HCT116 (cell line): ENCODE measurements around the gene DYNC2H1. TPM values are rescaled to one million over a fixed set of nuclear protein-coding genes. Genes with fewer than 3 reads are reported as not detected.

Experiments
- ATAC-seq: fragments of 200-7000 bp; cut with Tn5 transposase; 2 replicates; pipeline ENCODE4 v1.9.1; 2020; ENCODE audit warnings: mild to moderate bottlenecking, moderate library complexity
- BruUV-seq: library from RNA; stranded (reverse); fragments of 400-500 nt; replicated peaks from 2 replicates; lab custom pipeline; 2021; lab: Mats Ljungman, UMichigan
- CTCF ChIA-PET: fragments of 300-600 bp; sonication (Branson Sonifier 250); formaldehyde crosslinking; loops from one replicate; lab custom pipeline; 2021; ENCODE audit warnings: antibody characterized with exemption; lab: Charles Lee
- POLR2A ChIA-PET: fragments of 300-600, 350-600 bp; sonication (Branson Sonifier 250); formaldehyde crosslinking; loops from one replicate; lab custom pipeline; 2021; ENCODE audit warnings: antibody characterized with exemption; lab: Charles Lee
- RAD21 ChIA-PET, 2 experiments: fragments of 300-600 bp; sonication (Branson Sonifier 250); formaldehyde crosslinking; loops; one replicate each; lab custom pipeline; 2023; ENCODE audit warnings: low total read pairs in 2 of 2; ENCODE audit not compliant: uncharacterized antibody in 2 of 2, unreplicated experiment in 2 of 2, low non-redundant PET in 1 of 2; lab: Charles Lee
- DNase-seq: peaks from one replicate; pipeline ENCODE4 v3.0.0-alpha.2; 2010; ENCODE audit warnings: low read depth, low spot score
- H2AFZ ChIP-seq: fragments of 200-600 bp; shearing (Covaris generic), sonication (generic); 2 replicates; pipeline ENCODE4 v1.6.1; 2017; ENCODE audit warnings: low read depth, mixed run types, mixed read lengths, antibody characterized with exemption, low read length; ENCODE audit not compliant: poor library complexity, severe bottlenecking
- H3K27ac ChIP-seq: 2 replicates; pipeline ENCODE4 v1.5.1; 2012; ENCODE audit warnings: low read depth, low read length
- H3K27me3 ChIP-seq: fragments of 200-600 bp; sonication (generic); 2 replicates; pipeline ENCODE4 v1.6.1; 2016; ENCODE audit warnings: mixed run types, low read length, mixed read lengths; ENCODE audit not compliant: insufficient read depth
- H3K36me3 ChIP-seq, 2 experiments: fragments of 200-500 bp in 1 of 2; fragments of 200-600 bp in 1 of 2; sonication (Bioruptor generic) in 1 of 2; sonication (generic) in 1 of 2; 2 replicates each; pipeline versions ENCODE4 v1.5.1 to v1.6.1; 2014 to 2016; ENCODE audit warnings: low read length in 2 of 2, inconsistent platforms in 1 of 2, mixed read lengths in 1 of 2, mixed run types in 1 of 2; ENCODE audit not compliant: insufficient read depth in 2 of 2, control insufficient read depth in 1 of 2
- H3K4me1 ChIP-seq, 2 experiments: fragments of 200-600 bp in 1 of 2; sonication (generic) in 1 of 2; 2 replicates each; pipeline versions ENCODE4 v1.5.1 to v1.6.1; 2012 to 2017; ENCODE audit warnings: low read length in 2 of 2, inconsistent platforms in 1 of 2, mild to moderate bottlenecking in 1 of 2, mixed read lengths in 1 of 2, mixed run types in 1 of 2, moderate library complexity in 1 of 2; ENCODE audit not compliant: insufficient read depth in 2 of 2, control insufficient read depth in 1 of 2
- H3K4me2 ChIP-seq: fragments of 200-600 bp; sonication (generic); 2 replicates; pipeline ENCODE4 v1.6.1; 2017; ENCODE audit warnings: mixed run types, low read length, mixed read lengths
- H3K4me3 ChIP-seq, 2 experiments: fragments of 200-600 bp in 1 of 2; sonication (generic) in 1 of 2; replicated peaks in 1 of 2; 2 replicates each; pipeline ENCODE4 v1.5.1; 2011 to 2016; ENCODE audit warnings: low read length in 2 of 2, control low read depth in 1 of 2, low read depth in 1 of 2, mild to moderate bottlenecking in 1 of 2, mixed read lengths in 1 of 2, mixed run types in 1 of 2
- H3K79me2 ChIP-seq: fragments of 200-600 bp; sonication (generic); 2 replicates; pipeline ENCODE4 v1.6.1; 2017; ENCODE audit warnings: mild to moderate bottlenecking, mixed run types, low read length, moderate library complexity, mixed read lengths; ENCODE audit not compliant: insufficient read depth
- H3K9ac ChIP-seq: fragments of 200-600 bp; sonication (generic); 2 replicates; pipeline ENCODE4 v1.6.1; 2016; ENCODE audit warnings: low read length, mixed read lengths
- H3K9me2 ChIP-seq: fragments of 200-600 bp; sonication (generic), shearing (Covaris generic); 2 replicates; pipeline ENCODE4 v1.6.1; 2017; ENCODE audit warnings: mixed run types, mild to moderate bottlenecking, moderate library complexity; ENCODE audit not compliant: insufficient read depth
- H3K9me3 ChIP-seq, 2 experiments: fragments of 200-500 bp in 1 of 2; fragments of 200-600 bp in 1 of 2; sonication (Bioruptor generic) in 1 of 2; sonication (generic) in 1 of 2; 2 replicates each; pipeline ENCODE4 v1.6.1; 2014 to 2017; ENCODE audit warnings: low read length in 2 of 2, mixed read lengths in 2 of 2, inconsistent platforms in 1 of 2, low read depth in 1 of 2, mild to moderate bottlenecking in 1 of 2, mixed run types in 1 of 2, moderate library complexity in 1 of 2; ENCODE audit not compliant: control insufficient read depth in 1 of 2, insufficient read depth in 1 of 2
- H4K20me1 ChIP-seq: fragments of 200-600 bp; sonication (generic), shearing (Covaris generic); 2 replicates; pipeline ENCODE4 v1.6.1; 2017; ENCODE audit warnings: mixed run types, mild to moderate bottlenecking, moderate library complexity; ENCODE audit not compliant: insufficient read depth
- CBX3 ChIP-seq: IDR thresholded peaks from 2 replicates; pipeline ENCODE4 v1.6.1; 2012; ENCODE audit warnings: low read depth
- CEBPB ChIP-seq: IDR thresholded peaks from 2 replicates; pipeline ENCODE4 v1.6.1; 2012; ENCODE audit warnings: low read depth
- EGR1 ChIP-seq: IDR thresholded peaks from 2 replicates; pipeline ENCODE4 v1.6.1; 2012; ENCODE audit warnings: low read depth
- ELF1 ChIP-seq: IDR thresholded peaks from 2 replicates; pipeline ENCODE4 v1.6.1; 2012; ENCODE audit warnings: low read depth, borderline replicate concordance
- EZH2phosphoT487 ChIP-seq: fragments of 200-600 bp; IDR thresholded peaks from 2 replicates; pipeline ENCODE4 v1.6.1; 2018; ENCODE audit warnings: antibody characterized with exemption, borderline replicate concordance
- FOSL1 ChIP-seq: IDR thresholded peaks from 2 replicates; pipeline ENCODE4 v1.6.1; 2012; ENCODE audit warnings: low read depth
- JUND ChIP-seq: IDR thresholded peaks from 2 replicates; pipeline ENCODE4 v1.6.1; 2012
- SIN3A ChIP-seq: IDR thresholded peaks from 2 replicates; pipeline ENCODE4 v1.6.1; 2012; ENCODE audit warnings: low read depth
- SP1 ChIP-seq: IDR thresholded peaks from 2 replicates; pipeline ENCODE4 v1.6.1; 2012; ENCODE audit warnings: low read depth
- SRF ChIP-seq: IDR thresholded peaks from 2 replicates; pipeline ENCODE4 v1.6.1; 2012; ENCODE audit warnings: low read depth
- ZFX ChIP-seq: fragments of 450-650 bp; IDR thresholded peaks from 2 replicates; pipeline ENCODE4 v1.6.1; 2017
- ZNF274 ChIP-seq: fragments of 200-500 bp; sonication (Bioruptor generic); IDR thresholded peaks from 2 replicates; pipeline ENCODE4 v1.6.1; 2014; ENCODE audit warnings: mild to moderate bottlenecking, low read depth, low read length, inconsistent platforms
- intact Hi-C: fragments of 100-400 bp; cut with micrococcal nuclease; formaldehyde crosslinking; loops from 2 replicates; pipeline ENCODE4 v1.10.0; 2022
- total RNA-seq: library from RNA; stranded (reverse); gene quantifications from one replicate; pipeline ENCODE4 v1.2.1, GENCODE V29; 2021; ENCODE audit not compliant: unreplicated experiment
- TF ChIP-seq, protein P1 (sequence below): IDR thresholded peaks from 2 replicates; pipeline ENCODE4 v1.6.1; 2012; ENCODE audit warnings: low read depth
- TF ChIP-seq, protein P2 (sequence below): IDR thresholded peaks from 2 replicates; pipeline ENCODE4 v1.6.1; 2012
- TF ChIP-seq, protein P3 (sequence below): IDR thresholded peaks from 2 replicates; pipeline ENCODE4 v1.6.1; 2012

The DYNC2H1 gene
- total RNA-seq, 1 experiment from 2014 or later, result 1.5 TPM

DNA sequence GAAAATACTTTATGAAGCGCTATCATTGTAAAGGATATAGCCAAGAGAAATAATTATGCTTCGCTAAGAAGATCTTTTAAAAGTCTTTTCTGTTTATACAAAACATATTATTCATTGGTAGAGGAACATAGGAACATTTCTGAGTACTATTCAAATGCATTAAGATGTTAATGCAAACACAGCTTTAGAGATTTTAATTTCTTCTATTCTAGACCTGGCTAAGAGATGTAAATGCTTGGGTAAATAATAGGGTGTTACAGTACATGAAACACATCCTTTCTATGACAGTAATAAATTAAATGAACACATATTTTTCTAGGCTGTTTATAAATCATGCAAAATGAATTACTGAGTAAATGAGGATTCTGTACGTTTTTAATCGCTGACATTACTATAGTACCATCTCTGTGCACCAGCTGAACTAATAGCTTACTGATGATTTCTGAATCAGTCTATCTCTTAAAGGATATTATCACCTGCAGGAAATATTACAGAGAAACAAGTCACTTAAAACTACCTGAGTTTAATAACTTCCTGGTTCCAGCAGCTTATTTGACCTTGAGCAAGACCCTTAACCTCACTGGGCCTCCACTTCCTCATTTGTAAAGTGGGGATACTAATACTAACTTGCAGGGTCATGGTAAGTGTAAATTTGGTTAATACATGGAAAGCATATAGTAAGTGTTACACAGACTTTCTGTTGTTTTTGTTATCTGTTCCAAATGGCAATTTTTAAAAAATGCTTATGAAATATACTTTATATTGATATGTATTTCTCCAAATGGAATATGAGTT lies 344.9 kb downstream of the DYNC2H1 start:
- H3K9ac ChIP-seq, result no peak overlapping the region
- no peak overlapping the region for H3K4me2 ChIP-seq
- no peaks in the 10 kb centered on the region for H3K27me3 ChIP-seq
- no peak overlapping the region for H3K27ac ChIP-seq
- H3K9me3 ChIP-seq, result no peaks in the 10 kb centered on the region
- no peaks in the 10 kb centered on the region for H3K4me1 ChIP-seq
- CTCF ChIA-PET, result no interaction called here
- ATAC-seq, result no peak
- TF ChIP-seq CEBPB, result no peak
- TF ChIP-seq SIN3A, result no peak
- no peak for TF ChIP-seq ELF1
- TF ChIP-seq ZFX, result no peak
- TF ChIP-seq, protein P1, sequence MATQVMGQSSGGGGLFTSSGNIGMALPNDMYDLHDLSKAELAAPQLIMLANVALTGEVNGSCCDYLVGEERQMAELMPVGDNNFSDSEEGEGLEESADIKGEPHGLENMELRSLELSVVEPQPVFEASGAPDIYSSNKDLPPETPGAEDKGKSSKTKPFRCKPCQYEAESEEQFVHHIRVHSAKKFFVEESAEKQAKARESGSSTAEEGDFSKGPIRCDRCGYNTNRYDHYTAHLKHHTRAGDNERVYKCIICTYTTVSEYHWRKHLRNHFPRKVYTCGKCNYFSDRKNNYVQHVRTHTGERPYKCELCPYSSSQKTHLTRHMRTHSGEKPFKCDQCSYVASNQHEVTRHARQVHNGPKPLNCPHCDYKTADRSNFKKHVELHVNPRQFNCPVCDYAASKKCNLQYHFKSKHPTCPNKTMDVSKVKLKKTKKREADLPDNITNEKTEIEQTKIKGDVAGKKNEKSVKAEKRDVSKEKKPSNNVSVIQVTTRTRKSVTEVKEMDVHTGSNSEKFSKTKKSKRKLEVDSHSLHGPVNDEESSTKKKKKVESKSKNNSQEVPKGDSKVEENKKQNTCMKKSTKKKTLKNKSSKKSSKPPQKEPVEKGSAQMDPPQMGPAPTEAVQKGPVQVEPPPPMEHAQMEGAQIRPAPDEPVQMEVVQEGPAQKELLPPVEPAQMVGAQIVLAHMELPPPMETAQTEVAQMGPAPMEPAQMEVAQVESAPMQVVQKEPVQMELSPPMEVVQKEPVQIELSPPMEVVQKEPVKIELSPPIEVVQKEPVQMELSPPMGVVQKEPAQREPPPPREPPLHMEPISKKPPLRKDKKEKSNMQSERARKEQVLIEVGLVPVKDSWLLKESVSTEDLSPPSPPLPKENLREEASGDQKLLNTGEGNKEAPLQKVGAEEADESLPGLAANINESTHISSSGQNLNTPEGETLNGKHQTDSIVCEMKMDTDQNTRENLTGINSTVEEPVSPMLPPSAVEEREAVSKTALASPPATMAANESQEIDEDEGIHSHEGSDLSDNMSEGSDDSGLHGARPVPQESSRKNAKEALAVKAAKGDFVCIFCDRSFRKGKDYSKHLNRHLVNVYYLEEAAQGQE, result no peak
- no peak for TF ChIP-seq SP1
- TF ChIP-seq EZH2phosphoT487, result no peak
- TF ChIP-seq EGR1, result no peak
- TF ChIP-seq, protein P2, sequence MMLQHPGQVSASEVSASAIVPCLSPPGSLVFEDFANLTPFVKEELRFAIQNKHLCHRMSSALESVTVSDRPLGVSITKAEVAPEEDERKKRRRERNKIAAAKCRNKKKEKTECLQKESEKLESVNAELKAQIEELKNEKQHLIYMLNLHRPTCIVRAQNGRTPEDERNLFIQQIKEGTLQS, result no peak
- no peak for TF ChIP-seq ZNF274
- TF ChIP-seq JUND, result no peak
- no peak for TF ChIP-seq FOSL1
- no peak for TF ChIP-seq CBX3
- TF ChIP-seq, protein P3, sequence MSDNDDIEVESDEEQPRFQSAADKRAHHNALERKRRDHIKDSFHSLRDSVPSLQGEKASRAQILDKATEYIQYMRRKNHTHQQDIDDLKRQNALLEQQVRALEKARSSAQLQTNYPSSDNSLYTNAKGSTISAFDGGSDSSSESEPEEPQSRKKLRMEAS, result no peak
- no peak for TF ChIP-seq SRF
- TF ChIP-seq, all 23 proteins: peak for 0
- H2AFZ ChIP-seq, result no peak overlapping the region
- H3K79me2 ChIP-seq, result no peaks in the 10 kb centered on the region
- no peaks in the 10 kb centered on the region for H4K20me1 ChIP-seq
- no peaks in the 10 kb centered on the region for H3K36me3 ChIP-seq
- POLR2A ChIA-PET, result no interaction called here
- intact Hi-C loops, result no loop called here
- DNase-seq, result no peak
- no peaks in the 10 kb centered on the region for H3K9me2 ChIP-seq
- no peak overlapping the region for H3K4me3 ChIP-seq
- RAD21 ChIA-PET, result no interaction called here
- BruUV-seq, result no TSS peak
